ENCODE results near the gene DMWD.
"Not testable (repeated sequence)": the region's sequence is repeated elsewhere in the genome, so short reads cannot be mapped to it uniquely, and the experiment has no call there.

Gene DMWD

DNA sequence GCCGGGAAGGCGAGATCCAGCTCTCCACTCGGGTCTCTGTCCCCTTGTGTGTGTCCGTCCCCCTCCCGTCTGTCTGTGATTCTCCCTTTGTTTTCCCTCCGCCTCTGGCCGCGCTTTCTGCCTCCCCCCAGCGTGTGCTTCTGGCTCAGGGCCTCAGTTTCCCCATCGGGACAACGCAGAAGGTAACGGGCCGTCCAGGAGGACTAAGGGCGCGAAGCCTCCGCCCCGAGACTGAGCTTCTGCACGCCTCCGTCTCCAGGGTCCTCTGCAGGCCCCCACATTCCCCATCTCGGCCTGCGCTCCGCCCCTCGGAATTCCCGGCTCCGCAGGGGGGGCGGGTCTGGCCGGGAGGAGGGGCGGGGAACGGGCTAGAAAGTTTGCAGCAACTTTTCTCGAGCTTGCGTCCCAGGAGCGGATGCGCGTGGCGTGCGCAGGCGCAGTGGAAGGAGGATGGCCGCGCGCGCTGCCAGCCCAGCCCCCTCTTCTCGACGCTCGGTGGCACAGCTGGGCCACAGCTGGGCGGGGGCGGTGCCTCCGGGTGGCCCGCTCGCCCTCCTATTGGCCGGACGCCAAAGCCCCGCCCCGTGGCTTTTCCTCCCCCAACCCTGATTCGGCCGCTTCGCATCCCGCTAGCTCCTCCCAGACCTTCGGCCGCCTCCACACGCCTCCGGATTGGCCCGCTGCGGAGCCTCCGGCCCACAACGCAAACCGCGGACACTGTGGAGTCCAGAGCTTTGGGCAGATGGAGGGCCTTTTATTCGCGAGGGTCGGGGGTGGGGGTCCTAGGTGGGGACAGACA is 23.5 kb downstream of the DMWD start, which contains the start of gene SIX5:
SIX5 (minus strand) TSS at position 269 of the 799 bp plus-strand sequence. CDS start 408 bp downstream, outside the sequence.
- DNase-seq = peak; percentile 95

DNA sequence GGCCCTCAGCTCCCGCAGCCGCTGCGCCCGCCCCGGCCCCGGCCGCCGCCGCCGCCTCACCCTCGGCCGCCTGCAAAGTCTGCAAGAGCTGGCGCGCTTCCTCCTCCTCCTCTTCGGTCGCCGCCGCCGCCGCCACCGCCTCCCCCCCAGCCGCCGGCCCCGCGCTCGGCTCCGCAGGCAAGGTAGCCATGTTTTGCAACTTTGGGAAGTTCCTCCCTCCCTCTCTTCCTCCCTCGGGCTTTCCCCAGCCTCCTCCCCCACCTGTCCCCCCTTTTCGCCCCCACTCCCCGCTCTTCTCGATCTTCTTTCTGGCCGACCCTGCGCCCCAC is 24.0 kb downstream of the DMWD start:
- DNase-seq = peak; percentile 30

DNA sequence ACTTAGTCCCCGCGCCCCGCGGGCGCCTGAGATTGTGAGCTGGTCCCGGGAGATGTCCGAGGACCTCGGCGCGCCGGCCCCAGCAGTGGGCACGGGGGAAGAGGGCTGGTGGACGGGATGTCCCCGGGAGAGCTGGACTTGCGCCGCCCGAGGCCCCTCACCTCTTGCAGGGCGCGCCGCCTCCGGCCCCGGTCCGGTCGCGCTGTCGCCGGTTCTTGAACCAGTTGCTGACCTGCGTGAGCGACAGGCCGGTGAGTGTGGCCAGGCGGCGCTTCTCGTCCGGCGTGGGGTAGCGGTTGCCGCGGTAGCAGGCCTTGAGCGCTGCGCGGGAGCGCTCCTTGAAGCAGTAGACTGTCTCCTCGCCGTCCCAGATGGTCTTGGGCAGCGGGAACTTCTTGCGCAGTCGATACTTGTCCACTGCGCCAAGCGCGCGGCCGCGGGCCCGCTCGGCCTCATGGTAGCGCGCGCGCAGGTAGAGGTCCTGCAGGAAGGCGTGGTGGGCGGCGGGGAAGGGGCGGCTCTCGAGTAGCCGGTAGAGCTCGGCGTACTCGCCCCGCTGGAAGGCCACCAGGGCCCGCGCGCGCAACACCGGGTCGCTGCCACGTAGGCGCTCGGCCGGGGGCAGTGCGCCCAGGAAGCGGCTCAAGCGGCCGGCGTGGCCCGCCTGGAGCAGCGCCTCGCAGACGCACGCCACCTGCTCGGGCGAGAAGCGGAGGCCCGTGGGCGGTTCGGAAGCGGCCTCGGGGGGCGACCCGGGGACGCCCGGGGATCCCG is 24.6 kb downstream of the DMWD start:
- DNase-seq = no peak

DNA sequence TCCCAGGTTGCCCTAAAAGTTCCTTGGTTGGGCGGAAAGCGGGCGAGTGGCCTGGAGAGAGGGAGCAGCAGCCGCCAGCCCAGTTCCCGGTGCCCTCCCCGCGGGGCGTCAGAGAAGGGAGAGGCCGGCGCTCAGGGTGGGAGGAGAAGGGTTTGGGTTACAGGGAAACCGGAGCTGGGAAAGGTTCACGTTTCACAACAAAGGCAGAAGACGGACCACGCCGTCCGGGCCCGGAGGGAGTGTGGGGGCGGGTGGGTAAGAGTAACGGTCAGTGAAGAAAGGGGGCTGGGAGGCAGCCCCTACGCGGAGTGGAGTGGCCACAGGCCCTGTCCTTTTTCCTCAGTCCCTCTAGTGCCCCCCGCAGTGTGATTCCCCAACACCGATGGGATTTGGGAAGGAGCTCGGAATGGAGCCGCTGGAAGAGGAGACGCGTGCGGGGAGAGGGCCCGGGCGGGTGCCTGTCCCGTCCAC is 25.2 kb downstream of the DMWD start:
- DNase-seq = no peak

DNA sequence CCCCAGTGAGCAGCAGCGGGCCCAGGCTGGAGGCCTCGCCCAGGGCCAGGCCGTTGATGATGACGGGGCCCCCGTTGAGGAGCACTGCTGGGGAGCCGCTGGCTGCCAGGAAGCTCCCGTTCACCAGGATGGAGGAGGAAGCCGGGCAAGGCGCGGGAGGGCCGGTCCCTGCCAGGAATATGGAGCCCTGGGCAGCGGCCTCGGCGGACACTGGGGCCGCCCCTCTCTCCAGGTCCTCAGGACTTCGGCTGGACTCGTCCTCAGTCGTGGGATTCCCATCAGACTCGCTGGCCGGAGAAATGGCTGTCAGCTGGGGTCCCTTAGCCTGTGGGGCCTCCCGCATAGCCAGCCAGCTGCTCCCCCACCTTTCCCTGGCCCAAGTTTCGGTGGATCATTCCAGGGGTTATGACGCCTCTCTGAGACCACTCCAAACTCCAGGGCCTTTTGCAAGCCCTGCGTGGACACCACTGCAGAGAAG is 25.7 kb downstream of the DMWD start:
- DNase-seq = no peak

DNA sequence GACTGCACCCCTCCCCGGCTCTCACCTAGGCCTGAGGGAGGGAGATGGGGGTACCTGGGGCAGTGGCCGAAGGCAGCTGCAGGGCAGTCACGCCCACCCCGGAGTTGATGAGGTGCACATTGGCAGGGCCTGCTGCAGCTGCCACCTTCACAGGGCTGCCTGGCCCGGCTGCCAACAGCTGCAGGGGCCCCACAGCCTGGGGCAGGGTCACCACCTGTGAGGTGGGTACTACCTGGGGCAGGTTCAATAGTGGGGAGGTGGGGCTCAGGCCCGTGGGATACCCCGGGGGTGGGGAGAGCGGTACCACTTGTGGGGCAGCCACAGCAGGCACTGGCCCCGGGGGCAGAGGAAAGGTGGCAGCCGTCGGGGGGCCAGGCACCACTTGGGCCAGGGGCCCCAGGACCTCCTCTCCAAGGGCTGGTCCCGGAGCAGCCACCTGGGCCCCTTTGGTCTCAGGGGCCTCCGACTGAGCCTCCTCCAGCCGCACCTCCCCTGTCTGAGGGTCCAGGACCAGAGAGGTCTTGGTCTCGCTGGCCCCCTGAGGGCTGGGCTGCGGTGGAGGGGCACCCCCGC is 26.3 kb downstream of the DMWD start:
- DNase-seq = no peak

DNA sequence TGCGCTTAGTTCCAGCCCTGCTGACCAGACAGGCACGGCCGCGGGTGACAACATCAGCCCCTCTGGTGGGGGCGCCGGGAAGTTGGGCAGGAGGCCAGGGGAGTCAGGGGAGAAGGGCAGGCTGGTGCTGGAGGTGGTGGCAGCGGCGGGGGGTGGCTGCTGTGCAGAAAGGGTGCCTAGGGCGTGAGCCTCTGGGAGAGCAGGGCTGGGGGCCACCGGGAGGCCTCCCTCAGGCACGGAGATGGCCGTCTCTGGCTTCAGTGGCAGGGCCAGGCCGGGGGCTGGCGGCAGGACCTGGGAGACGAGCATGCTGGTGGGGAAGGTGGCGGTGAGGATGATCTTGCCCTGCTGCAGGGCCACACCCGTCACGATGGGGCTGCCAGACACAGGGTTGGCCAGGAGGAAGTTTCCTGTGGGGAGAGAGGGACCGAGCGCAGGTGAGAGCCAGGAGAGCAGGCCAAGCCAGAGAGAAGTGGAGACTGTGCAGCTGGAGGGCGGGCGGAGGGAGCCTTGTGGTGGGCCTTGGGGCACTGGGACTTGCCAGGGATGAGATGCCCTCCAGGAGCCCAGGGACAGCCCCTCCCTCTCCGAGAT is 26.8 kb downstream of the DMWD start:
- DNase-seq = no peak

DNA sequence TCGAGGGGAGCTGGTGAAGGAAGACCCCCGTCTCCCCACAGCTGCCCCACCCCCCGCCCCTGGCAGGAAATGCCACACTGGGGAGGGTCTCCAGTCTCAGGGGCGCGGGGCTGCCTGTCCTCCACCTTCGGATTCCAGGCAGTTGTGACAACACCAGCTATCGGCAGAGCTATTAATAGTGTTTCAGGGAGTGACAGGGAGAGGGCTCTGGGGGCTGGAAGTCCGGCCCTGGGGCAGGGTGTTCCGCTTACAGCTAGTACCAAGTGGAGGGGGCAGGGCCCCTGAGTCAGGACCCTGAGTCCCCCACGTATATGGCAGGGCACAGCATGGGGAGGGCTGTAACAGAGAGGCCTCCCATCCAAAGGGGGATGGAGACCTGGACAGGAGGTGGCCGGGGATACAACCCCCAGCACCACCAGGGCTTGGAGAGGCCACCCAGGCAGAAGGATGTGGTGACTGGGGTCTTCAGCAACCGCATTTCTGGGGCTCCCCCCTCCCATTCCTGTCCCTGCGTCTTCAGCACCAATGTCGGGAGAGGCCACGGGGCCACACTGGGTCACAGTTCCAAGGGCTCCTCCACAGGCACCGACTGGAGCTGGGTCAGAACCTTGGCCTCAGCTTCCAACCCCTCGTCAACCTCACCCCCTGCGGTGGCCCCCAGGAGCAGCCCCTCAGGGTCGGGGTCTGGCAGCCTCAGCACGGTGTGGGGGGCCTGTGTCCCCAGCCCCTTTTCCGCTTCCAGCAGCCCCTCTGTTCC is 27.5 kb downstream of the DMWD start:
- no peak for DNase-seq

DNA sequence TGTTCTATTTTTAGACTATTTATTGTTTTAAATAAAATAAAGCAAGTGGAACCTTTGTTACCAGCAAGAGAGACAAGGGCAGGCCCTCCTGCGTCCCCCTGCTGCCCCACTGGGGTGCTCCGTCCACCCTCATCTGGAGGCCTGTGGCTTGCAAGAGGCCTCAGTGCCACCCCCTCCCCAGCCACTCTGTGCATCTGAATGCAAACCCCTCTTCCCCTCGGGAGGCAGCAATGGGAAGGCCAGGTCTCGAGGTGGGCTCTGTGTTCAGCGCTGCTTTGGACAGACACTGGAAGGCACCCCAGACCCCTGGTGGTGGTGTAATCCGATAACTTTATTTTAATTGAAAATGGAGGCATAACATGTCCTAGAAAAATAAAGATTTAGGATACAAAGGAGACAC is 28.2 kb downstream of the DMWD start:
- no peak for DNase-seq

DNA sequence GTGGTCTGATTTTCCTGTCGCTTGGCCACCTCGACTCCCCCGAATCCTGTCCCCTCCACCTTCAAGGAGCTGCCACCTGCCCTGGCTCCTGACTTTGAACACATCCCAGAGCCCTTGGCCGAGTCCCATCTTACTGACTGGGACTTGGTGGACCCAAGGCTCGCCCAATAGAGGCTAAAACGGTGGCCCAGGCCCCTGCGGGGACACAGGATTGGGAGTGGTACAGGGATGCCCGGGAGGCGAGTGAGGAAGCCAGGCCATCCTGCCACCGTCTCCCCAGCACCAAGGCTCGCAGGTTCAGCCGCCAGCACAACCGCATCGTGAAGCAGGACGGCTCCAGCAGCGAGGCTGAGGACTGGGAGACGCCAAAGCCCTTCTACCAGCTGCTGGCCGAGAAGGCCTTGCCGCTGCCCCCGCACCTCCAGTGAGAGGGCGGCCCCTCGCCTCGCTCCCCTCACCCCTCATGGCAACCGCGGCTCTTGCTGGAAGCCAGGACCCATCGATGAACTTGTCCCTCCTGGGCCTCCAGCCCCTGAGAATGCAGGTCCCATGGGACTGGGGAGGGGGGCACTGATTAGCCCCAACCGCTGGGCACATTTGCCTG is 28.9 kb downstream of the DMWD start:
- no peak for DNase-seq

DNA sequence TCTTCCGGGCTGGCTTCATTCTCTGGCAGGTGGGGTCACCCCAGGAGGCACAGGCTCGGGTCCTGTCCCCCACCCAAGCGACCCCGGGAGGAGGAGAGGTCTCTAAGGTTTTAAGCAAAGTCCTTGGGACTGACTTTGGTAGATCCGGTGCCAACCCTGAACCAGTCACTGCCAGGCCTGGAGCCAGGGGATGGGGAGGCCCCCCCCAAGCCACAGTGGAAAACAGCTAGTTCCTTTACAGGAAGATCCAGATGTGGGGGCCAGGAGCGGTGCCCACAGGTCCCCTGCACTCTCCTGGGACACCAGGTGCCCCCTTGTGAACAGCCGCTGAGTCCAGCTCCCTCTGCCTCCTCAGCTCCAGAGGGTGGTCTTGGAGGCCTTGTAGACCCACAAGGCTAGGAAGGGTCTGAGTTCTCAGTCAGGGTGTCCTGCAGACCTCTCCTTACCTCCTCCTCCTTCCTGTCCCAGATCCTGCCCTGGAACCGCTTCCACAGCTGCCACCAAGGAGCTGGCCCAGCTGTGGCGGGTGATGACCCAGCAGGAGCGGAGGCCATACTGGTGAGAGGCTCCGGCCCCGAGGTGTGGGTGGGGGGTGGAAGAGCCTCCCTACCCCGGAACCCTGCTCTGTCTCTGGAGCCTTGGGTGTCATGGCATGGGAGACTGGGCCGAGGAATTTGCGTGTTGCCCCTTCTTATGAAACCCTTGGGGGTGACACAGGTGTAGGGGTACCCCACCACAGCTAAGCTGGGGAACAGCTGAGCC is 29.6 kb downstream of the DMWD start:
- no peak for DNase-seq

DNA sequence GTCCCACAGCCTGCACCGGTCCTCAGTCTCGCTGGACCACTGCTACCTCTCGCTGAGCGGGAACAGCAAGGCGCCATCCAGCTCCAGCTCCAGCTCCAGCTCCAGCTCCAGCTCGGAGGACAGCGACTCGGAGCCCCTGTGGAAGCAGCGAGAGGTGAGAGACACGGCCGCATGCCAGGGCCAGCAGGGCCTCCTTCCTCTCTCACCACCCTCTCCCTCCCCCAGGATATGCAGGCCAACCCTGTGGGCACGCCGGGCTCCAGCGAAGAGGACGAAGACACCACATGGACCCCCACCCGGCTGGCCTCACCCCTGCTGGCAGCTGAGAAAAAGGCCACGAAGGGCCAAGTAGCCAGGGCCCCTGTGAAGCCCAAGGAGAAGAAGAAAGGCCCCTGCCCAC is 30.9 kb downstream of the DMWD start:
- no peak for DNase-seq

DNA sequence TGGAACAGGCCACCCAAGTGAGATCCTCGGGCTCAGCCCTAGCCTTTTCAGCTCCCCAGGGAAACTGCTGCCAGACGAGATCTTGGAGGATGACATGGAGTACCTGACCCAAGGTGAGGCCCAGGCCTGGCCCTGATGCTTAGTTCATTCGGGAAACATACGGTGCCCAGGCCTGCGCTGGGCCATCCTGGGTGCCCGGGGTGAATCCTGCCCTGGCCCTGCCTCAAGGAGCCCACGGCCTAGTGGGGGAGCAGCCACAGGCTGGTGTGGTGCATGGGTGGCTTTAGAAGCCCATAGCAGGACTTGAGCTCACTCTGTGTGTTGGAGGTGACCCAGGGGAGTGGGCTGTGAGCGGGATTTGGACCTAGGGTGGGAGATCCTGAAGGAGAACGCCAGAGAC is 33.7 kb downstream of the DMWD start:
- no peak for DNase-seq

DNA sequence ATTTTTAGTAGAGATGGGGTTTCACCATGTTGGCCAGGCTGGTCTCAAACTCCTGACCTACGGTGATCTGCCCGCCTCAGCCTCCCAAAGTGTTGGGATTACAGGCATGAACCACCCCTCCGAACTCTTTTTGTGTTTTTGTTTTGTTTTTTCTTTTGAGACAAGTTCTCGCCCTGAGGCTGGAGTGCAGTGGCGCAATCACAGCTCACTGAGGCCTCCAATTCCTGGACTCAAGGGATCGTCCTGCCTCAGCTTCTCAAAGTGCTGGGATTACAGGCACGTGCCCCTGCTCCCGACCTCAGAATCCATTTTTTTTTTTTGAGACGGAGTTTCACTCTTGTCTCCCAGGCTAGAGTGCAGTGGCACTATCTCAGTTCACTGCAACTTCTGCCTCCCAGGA is 35.0 kb downstream of the DMWD start:
- DNase-seq = no peak

DNA sequence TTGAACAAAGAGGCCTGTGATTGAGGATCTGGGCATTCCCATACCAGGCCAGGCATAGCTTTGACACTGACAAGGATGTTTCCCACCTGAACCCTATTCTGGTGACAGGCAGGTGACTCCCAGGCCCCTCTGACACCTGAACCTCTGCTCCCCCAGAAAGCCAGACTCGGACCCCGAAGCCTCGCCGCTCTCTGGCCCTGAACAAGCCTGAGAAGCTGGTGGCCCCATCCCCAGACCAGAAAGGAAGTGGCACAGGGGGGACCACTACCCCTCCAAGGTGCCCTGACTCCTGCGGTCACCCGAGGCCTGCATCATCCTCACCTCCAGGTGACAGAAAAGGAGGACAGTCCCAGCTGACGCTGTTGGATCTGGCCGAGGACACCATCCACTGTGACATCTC is 38.3 kb downstream of the DMWD start:
- DNase-seq = no peak

DNA sequence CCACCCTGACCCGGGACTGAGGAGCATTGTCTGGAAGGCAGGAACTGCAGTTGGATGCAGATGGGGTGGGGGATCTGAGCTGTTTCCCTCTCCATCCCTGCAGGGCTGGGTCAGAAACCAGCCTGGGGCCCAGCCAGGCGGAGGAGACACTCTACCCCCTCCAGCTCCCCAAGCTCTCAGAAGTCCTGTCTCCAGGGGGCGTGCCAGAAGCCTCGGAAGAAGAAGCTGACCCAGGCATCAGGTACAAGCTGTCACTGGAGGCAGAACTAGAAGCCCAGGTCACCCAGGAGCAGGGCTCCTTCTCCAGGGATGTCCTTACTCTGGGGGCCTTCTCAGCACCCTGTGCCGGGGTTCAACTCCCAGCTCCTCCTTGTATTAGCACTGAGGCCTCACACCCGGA is 39.1 kb downstream of the DMWD start:
- no peak for DNase-seq

DNA sequence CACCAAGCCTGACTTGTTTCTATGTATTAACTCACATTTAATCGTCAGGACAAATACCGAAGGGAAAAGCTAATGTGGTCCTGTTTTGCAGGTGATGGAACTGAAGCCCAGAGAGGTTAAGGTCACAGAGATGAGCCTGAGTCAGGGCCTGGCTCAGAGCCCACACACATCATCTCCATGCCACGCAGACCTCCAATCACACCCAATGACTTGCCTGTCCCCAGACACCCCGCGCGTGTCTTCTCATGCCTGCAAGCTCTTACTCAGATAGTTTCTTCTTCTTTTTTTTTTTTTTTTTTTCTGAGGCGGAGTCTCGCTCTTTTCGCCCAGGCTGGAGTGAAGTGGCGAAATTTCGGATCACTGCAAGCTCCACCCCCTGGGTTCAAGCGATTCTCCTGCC is 40.0 kb downstream of the DMWD start:
- DNase-seq = no peak

DNA sequence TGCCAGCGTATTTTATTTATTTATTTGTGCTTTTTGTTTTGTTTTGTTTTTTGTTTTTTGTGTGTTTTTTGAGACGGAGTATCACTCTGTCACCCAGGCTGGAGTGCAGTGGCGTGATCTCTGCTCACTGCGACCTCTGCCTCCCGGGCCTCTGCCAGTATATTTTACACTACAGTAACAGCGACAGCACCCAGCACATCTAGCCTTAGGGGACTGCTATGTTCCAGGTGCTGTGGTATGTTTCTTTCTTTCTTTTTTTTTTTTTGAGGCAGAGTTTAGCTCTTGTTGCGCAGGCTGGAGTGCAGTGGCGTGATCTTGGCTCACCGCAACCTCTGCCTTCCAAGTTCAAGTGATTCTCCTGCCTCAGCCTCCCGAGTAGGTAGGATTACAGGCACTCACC is 41.2 kb downstream of the DMWD start:
- DNase-seq = not testable (repeated sequence)

DNA sequence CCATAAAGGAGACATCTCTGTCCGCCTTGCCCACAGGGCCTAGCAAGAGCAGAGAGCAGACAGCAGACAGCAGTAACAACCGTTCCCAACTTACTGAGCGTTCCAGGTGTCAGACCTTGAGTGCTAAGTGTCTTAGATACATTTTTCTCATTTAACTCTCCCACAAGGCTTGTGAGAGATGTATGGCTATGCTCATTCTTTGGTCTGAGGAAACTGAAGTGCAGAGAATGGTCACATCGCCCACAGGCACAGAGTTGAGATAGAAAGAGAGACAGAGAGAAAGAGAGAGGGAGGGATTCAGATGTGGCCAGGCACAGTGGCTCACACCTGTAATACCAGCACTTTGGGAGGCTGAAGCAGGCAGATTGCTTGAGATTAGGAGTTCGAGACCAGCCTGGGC is 45.1 kb downstream of the DMWD start:
- DNase-seq = no peak

DNA sequence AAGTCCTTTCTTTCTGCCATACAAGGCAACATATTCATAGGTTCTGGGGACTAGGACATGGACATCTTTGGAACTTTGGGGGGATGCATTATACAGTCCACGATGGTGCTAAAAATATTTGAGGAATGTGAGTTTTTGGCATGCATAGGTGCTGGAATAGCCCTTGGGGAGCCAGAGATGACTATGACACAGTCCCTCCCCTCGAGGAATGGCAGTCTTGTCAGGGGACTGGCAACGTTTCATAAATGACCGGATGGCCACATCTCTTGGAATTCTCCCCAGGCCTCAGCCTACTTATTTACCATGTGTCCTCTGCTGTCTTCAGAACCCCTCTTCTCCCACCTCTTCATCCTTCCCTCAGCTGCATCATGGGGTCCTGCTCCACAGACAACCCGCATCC is 45.8 kb downstream of the DMWD start:
- DNase-seq = no peak

DNA sequence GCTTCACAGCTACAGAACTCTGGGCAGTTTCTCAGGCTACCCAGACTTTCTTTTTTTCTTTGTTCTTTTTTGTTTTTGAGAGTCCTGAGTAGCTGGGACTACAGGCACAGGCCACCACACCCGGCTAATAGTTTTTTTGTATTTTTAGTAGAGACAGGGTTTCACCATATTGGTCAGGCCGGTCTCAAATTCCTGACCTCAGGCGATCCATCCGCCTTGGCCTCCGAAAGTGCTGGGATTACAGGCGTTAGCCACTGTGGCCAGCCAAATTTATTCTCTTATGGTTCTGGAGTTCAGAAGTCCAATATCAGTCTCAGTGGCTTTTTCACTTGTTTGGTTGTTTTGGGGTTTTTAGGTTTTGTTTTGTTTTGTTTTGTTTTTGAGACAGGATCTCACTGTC is 47.0 kb downstream of the DMWD start:
- DNase-seq = no peak

DNA sequence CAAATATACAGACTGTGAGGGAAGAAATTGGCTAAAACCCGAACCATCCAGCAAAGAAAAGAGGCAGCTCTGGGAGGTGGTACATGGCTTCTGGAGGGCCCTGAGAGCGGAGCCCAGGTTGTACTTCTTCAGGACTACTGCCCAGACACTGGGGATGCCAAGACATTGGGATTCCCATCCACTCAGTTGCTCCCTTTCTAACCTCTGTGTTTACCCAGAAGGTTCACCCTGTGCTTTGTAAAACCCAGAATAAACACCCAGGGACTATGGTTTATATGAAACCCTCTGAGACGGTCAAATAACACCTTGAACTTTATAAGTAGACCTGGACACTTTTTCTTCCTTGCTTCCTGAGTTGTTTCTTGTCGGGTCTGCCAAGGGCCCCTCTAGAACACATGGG is 49.7 kb downstream of the DMWD start:
- DNase-seq = no peak

All from CD4-positive, alpha-beta T cell treated with Interferon gamma for 1 hour (primary cell).